ENCODE data around the gene CLPX. TPM values are rescaled to one million over a fixed set of nuclear protein-coding genes. Genes with fewer than 3 reads are reported as not detected.
A peak's percentile ranks its signal among the peaks of the same experiment; 100 is the strongest.

CLPX gene
- total and polyA plus RNA-seq, 4 donors, result 45.2 to 55.2 (median 47.5) TPM

- Histone ChIP-seq H3K27ac (ENCODE audit: low read depth, low read length) (no peak overlapping the region), H3K36me3 (ENCODE audit: control insufficient read depth, insufficient read depth, low read length) (no peaks in the 10 kb centered on the region), H3K27me3 (ENCODE audit: control insufficient read depth, insufficient read depth, low read length) (no peaks in the 10 kb centered on the region), H3K9me3 (ENCODE audit: control insufficient read depth, insufficient read depth, low read length) (no peaks in the 10 kb centered on the region), H3K4me3 (ENCODE audit: low read depth, low read length) (no peak overlapping the region), H3K4me1 (ENCODE audit: control insufficient read depth, insufficient read depth, low read length) (no peaks in the 10 kb centered on the region)
- DNase-seq (ENCODE audit: low read depth in 4 of 6, low spot score in 6 of 6), result no peak
- 92% methylated on average over 2 of the region's 3 CpGs for WGBS (ENCODE audit: insufficient coverage)
These were observed 34.0 kb upstream of the CLPX start for GRCh38 chr15:65219137-65219536.

- DNase-seq (ENCODE audit: low read depth in 4 of 6, low spot score in 6 of 6), result no peak
- Histone ChIP-seq H3K9me3 (ENCODE audit: control insufficient read depth, insufficient read depth, low read length) (no peaks in the 10 kb centered on the region), H3K4me3 (ENCODE audit: low read depth, low read length) (no peak overlapping the region), H3K27me3 (ENCODE audit: control insufficient read depth, insufficient read depth, low read length) (no peaks in the 10 kb centered on the region), H3K36me3 (ENCODE audit: control insufficient read depth, insufficient read depth, low read length) (no peaks in the 10 kb centered on the region), H3K27ac (ENCODE audit: low read depth, low read length) (no peak overlapping the region), H3K4me1 (ENCODE audit: control insufficient read depth, insufficient read depth, low read length) (no peaks in the 10 kb centered on the region)
- 81% methylated on average over 9 of the region's 10 CpGs for WGBS (ENCODE audit: insufficient coverage)
These were observed 32.7 kb upstream of the CLPX start for GRCh38 chr15:65217526-65218482.

GRCh38 chr15:65215496-65215895, 30.4 kb upstream of the CLPX start:
- Histone ChIP-seq H3K27me3 (ENCODE audit: control insufficient read depth, insufficient read depth, low read length) (no peaks in the 10 kb centered on the region), H3K27ac (ENCODE audit: low read depth, low read length) (no peak overlapping the region), H3K4me1 (ENCODE audit: control insufficient read depth, insufficient read depth, low read length) (peaks cover 16% of the 10 kb centered on the region), H3K4me3 (ENCODE audit: low read depth, low read length) (no peak overlapping the region), H3K9me3 (ENCODE audit: control insufficient read depth, insufficient read depth, low read length) (no peaks in the 10 kb centered on the region), H3K36me3 (ENCODE audit: control insufficient read depth, insufficient read depth, low read length) (no peaks in the 10 kb centered on the region)
- no peak for DNase-seq (ENCODE audit: low read depth in 4 of 6, low spot score in 6 of 6)

GRCh38 chr15:65214010-65214409, 28.9 kb upstream of the CLPX start:
- H3K27me3 ChIP-seq (ENCODE audit: control insufficient read depth, insufficient read depth, low read length), result no peaks in the 10 kb centered on the region
- H3K4me1 ChIP-seq (ENCODE audit: control insufficient read depth, insufficient read depth, low read length), result peaks cover 20% of the 10 kb centered on the region
- 93% methylated on average over 3 of the region's 4 CpGs for WGBS (ENCODE audit: insufficient coverage)
- no peak overlapping the region for H3K4me3 ChIP-seq (ENCODE audit: low read depth, low read length)
- no peak overlapping the region for H3K27ac ChIP-seq (ENCODE audit: low read depth, low read length)
- H3K36me3 ChIP-seq (ENCODE audit: control insufficient read depth, insufficient read depth, low read length), result no peaks in the 10 kb centered on the region
- no peaks in the 10 kb centered on the region for H3K9me3 ChIP-seq (ENCODE audit: control insufficient read depth, insufficient read depth, low read length)
- DNase-seq (ENCODE audit: low read depth in 4 of 6, low spot score in 6 of 6), result no peak

- Histone ChIP-seq H3K9me3 (ENCODE audit: control insufficient read depth, insufficient read depth, low read length) (no peaks in the 10 kb centered on the region), H3K27me3 (ENCODE audit: control insufficient read depth, insufficient read depth, low read length) (no peaks in the 10 kb centered on the region), H3K36me3 (ENCODE audit: control insufficient read depth, insufficient read depth, low read length) (no peaks in the 10 kb centered on the region), H3K27ac (ENCODE audit: low read depth, low read length) (no peak overlapping the region), H3K4me1 (ENCODE audit: control insufficient read depth, insufficient read depth, low read length) (peaks cover 28% of the 10 kb centered on the region), H3K4me3 (ENCODE audit: low read depth, low read length) (no peak overlapping the region)
- no peak for DNase-seq (ENCODE audit: low read depth in 4 of 6, low spot score in 6 of 6)
- 76% methylated on average over 2 of the region's 2 CpGs for WGBS (ENCODE audit: insufficient coverage)
These were observed 28.1 kb upstream of the CLPX start for GRCh38 chr15:65213241-65213640.

GRCh38 chr15:65212097-65212496, 27.0 kb upstream of the CLPX start:
- DNase-seq (ENCODE audit: low read depth in 4 of 6, low spot score in 6 of 6), result no peak
- Histone ChIP-seq H3K27ac (ENCODE audit: low read depth, low read length) (no peak overlapping the region), H3K27me3 (ENCODE audit: control insufficient read depth, insufficient read depth, low read length) (no peaks in the 10 kb centered on the region), H3K9me3 (ENCODE audit: control insufficient read depth, insufficient read depth, low read length) (no peaks in the 10 kb centered on the region), H3K4me1 (ENCODE audit: control insufficient read depth, insufficient read depth, low read length) (peaks cover 33% of the 10 kb centered on the region), H3K36me3 (ENCODE audit: control insufficient read depth, insufficient read depth, low read length) (no peaks in the 10 kb centered on the region), H3K4me3 (ENCODE audit: low read depth, low read length) (no peak overlapping the region)
- 80% methylated on average over 5 of the region's 5 CpGs for WGBS (ENCODE audit: insufficient coverage)

GRCh38 chr15:65211482-65211982, 26.4 kb upstream of the CLPX start:
- H3K27ac ChIP-seq (ENCODE audit: low read depth, low read length), result no peak overlapping the region
- H3K27me3 ChIP-seq (ENCODE audit: control insufficient read depth, insufficient read depth, low read length), result no peaks in the 10 kb centered on the region
- H3K4me3 ChIP-seq (ENCODE audit: low read depth, low read length), result no peak overlapping the region
- H3K36me3 ChIP-seq (ENCODE audit: control insufficient read depth, insufficient read depth, low read length), result no peaks in the 10 kb centered on the region
- DNase-seq (ENCODE audit: low read depth in 4 of 6, low spot score in 6 of 6), result peak in 2 of 6 donors; percentile 62 to 70
- 44% methylated on average over 5 of the region's 6 CpGs for WGBS (ENCODE audit: insufficient coverage)
- H3K4me1 ChIP-seq (ENCODE audit: control insufficient read depth, insufficient read depth, low read length), result peaks cover 36% of the 10 kb centered on the region
- no peaks in the 10 kb centered on the region for H3K9me3 ChIP-seq (ENCODE audit: control insufficient read depth, insufficient read depth, low read length)

- Histone ChIP-seq H3K27ac (ENCODE audit: low read depth, low read length) (no peak within 1 kb of the TSS), H3K36me3 (ENCODE audit: control insufficient read depth, insufficient read depth, low read length) (no peaks in the 10 kb centered on the region), H3K9me3 (ENCODE audit: control insufficient read depth, insufficient read depth, low read length) (no peaks in the 10 kb centered on the region), H3K4me3 (ENCODE audit: low read depth, low read length) (no peak within 1 kb of the TSS), H3K27me3 (ENCODE audit: control insufficient read depth, insufficient read depth, low read length) (no peaks in the 10 kb centered on the region), H3K4me1 (ENCODE audit: control insufficient read depth, insufficient read depth, low read length) (peaks cover 36% of the 10 kb centered on the region)
- DNase-seq (ENCODE audit: low read depth in 4 of 6, low spot score in 6 of 6), result no peak
- WGBS (ENCODE audit: insufficient coverage), result 71% methylated on average over 8 of the region's 8 CpGs
These were observed 25.8 kb upstream of the CLPX start, which contains the start of gene CILP for GRCh38 chr15:65210770-65211481. Gene CILP, minus strand, starts transcription at chr15:65211473. Its CDS starts 1,718 bp downstream, at chr15:65209755.

GRCh38 chr15:65209701-65210643, 24.8 kb upstream of the CLPX start:
- no peak overlapping the region for H3K4me3 ChIP-seq (ENCODE audit: low read depth, low read length)
- no peaks in the 10 kb centered on the region for H3K36me3 ChIP-seq (ENCODE audit: control insufficient read depth, insufficient read depth, low read length)
- WGBS (ENCODE audit: insufficient coverage), result 82% methylated on average over 14 of the region's 17 CpGs
- no peaks in the 10 kb centered on the region for H3K9me3 ChIP-seq (ENCODE audit: control insufficient read depth, insufficient read depth, low read length)
- no peak for DNase-seq (ENCODE audit: low read depth in 4 of 6, low spot score in 6 of 6)
- H3K4me1 ChIP-seq (ENCODE audit: control insufficient read depth, insufficient read depth, low read length), result peaks cover 36% of the 10 kb centered on the region
- no peaks in the 10 kb centered on the region for H3K27me3 ChIP-seq (ENCODE audit: control insufficient read depth, insufficient read depth, low read length)
- no peak overlapping the region for H3K27ac ChIP-seq (ENCODE audit: low read depth, low read length)

Measured in spinal cord (tissue), 10 donors.